ENCODE measurements around the gene PTPN7.
"Not testable (repeated sequence)": the region's sequence is repeated elsewhere in the genome, so short reads cannot be mapped to it uniquely, and the experiment has no call there.

The PTPN7 gene

DNA sequence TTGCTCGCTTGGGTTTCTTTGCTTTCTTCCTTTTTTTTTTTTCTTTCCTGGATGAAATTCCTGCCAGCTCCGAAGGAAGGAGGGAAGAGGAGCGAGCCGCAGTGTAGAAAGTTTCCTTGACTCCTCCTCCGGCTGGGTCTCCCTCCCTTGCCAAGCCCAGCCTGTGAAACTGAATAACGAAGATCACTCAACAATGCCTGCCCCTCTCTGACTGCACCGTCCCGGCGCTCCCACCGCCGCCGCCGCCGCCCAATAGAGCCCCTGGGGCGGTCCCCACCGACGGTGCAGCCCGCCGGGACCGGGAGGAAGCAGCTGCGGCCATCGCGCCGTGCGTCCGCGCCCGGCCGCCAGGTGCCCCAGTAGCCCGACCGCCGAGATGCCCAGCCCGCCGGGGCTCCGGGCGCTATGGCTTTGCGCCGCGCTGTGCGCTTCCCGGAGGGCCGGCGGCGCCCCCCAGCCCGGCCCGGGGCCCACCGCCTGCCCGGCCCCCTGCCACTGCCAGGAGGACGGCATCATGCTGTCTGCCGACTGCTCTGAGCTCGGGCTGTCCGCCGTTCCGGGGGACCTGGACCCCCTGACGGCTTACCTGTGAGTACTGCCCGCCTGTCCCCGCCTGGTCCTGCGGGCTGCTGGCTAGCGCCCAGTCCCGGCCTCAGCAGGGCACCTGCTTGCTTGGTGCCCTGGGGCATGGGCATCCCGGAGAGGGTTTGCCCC lies 33.4 kb upstream of the PTPN7 start, which contains the start of gene LGR6:
TSS of gene LGR6 (plus strand) at position 186 of the 714 bp plus-strand sequence. CDS start at position 377, 191 bp downstream.
- Histone ChIP-seq H3F3A (ENCODE audit: insufficient read depth, low read length) (no peaks in the 10 kb centered on the region), H4K20me1 (ENCODE audit: insufficient read depth, low read length) (no peaks in the 10 kb centered on the region), H3K9ac (ENCODE audit: low read length) (no peak within 1 kb of the TSS), H3K27ac (ENCODE audit: low read length) (no peak within 1 kb of the TSS), H3K36me3 (replicated peaks; ENCODE audit: insufficient read depth, low read length) (no peaks in the 10 kb centered on the region), H3K4me3 (ENCODE audit: low read length) (no peak within 1 kb of the TSS), H3K27me3 (replicated peaks; ENCODE audit: insufficient read depth, low read length) (peaks cover 69% of the 10 kb centered on the region), H3K9me2 (replicated peaks; ENCODE audit: insufficient read depth, low read length) (no peaks in the 10 kb centered on the region), H3K4me2 (ENCODE audit: low read depth, low read length) (peak within 1 kb of the TSS; percentile 32; the same call in 1 of the 2 replicates), H3K9me3 (replicated peaks; ENCODE audit: insufficient read depth, low read length) (no peaks in the 10 kb centered on the region), H3K79me2 (ENCODE audit: low read length) (no peaks in the 10 kb centered on the region), H3K4me1 (ENCODE audit: low read length) (no peaks in the 10 kb centered on the region), H2AFZ (ENCODE audit: low read length) (no peak within 1 kb of the TSS)
- TF ChIP-seq EZH2phosphoT487 (IDR thresholded peaks at IDR 0.05; ENCODE audit: low read length) (no peak), EZH2 (optimal IDR thresholded peaks at IDR 0.05; ENCODE audit: low read depth, low read length) (no peak)
- TF ChIP-seq, protein P1, sequence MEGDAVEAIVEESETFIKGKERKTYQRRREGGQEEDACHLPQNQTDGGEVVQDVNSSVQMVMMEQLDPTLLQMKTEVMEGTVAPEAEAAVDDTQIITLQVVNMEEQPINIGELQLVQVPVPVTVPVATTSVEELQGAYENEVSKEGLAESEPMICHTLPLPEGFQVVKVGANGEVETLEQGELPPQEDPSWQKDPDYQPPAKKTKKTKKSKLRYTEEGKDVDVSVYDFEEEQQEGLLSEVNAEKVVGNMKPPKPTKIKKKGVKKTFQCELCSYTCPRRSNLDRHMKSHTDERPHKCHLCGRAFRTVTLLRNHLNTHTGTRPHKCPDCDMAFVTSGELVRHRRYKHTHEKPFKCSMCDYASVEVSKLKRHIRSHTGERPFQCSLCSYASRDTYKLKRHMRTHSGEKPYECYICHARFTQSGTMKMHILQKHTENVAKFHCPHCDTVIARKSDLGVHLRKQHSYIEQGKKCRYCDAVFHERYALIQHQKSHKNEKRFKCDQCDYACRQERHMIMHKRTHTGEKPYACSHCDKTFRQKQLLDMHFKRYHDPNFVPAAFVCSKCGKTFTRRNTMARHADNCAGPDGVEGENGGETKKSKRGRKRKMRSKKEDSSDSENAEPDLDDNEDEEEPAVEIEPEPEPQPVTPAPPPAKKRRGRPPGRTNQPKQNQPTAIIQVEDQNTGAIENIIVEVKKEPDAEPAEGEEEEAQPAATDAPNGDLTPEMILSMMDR (IDR thresholded peaks at IDR 0.05; ENCODE audit: low read length), result no peak
- DNase-seq, result no peak

DNA sequence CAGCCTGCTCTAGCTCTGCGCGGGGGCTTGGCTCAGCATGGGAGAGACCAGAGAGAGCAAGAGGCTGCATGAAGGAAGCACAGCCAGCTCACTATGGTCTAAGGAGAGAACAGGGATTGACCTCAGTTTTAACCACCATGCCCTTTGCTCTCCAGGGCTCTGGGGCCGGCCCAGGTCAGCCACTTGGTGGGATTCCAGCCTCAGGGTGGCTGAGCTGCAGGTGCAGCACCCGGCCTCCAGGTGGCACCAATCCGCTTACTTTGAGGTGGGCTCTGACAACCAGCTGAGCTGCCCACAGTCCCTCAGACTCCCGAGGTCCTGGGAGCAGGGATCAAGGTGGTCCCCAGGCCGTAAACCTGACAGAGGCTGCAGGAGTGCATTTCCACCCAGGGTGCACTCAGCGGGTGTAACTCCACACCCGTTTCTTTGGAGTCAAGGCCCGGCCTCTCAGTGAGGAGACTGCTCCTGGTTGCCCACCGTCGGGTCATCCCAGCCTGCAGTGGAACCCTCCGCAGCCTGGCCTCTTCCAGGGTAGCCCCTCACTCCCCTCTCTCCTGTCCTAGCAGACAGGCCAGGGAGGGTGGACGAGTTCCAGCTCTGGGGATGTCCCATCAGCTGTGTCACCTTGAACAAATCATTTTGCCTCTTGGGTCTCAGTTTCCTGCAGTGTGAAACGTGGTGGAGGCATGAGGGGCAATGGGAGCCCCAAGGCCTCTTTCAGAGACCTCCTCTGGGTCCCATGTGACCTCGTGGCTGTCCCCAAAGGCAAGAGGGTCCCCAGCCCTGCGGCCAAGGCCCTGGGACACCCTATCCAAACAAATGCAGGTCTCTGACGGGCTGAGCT lies 32.6 kb upstream of the PTPN7 start:
- Histone ChIP-seq H2AFZ (ENCODE audit: low read length) (no peak overlapping the region), H3K4me2 (ENCODE audit: low read depth, low read length) (peak overlapping the region; percentile 32; the same call in 1 of the 2 replicates), H4K20me1 (ENCODE audit: insufficient read depth, low read length) (no peaks in the 10 kb centered on the region), H3K9ac (ENCODE audit: low read length) (no peak overlapping the region), H3K36me3 (replicated peaks; ENCODE audit: insufficient read depth, low read length) (no peaks in the 10 kb centered on the region), H3K27ac (ENCODE audit: low read length) (no peak overlapping the region), H3K27me3 (replicated peaks; ENCODE audit: insufficient read depth, low read length) (peaks cover 71% of the 10 kb centered on the region), H3K9me3 (replicated peaks; ENCODE audit: insufficient read depth, low read length) (no peaks in the 10 kb centered on the region), H3K4me3 (ENCODE audit: low read length) (no peak overlapping the region), H3F3A (ENCODE audit: insufficient read depth, low read length) (no peaks in the 10 kb centered on the region), H3K4me1 (ENCODE audit: low read length) (no peaks in the 10 kb centered on the region), H3K79me2 (ENCODE audit: low read length) (no peaks in the 10 kb centered on the region), H3K9me2 (replicated peaks; ENCODE audit: insufficient read depth, low read length) (no peaks in the 10 kb centered on the region)
- TF ChIP-seq EZH2 (optimal IDR thresholded peaks at IDR 0.05; ENCODE audit: low read depth, low read length) (peak; percentile 88), EZH2phosphoT487 (IDR thresholded peaks at IDR 0.05; ENCODE audit: low read length) (no peak)
- TF ChIP-seq, protein P1 (IDR thresholded peaks at IDR 0.05; ENCODE audit: low read length), result peak; percentile 96
- DNase-seq, result peak; percentile 43

DNA sequence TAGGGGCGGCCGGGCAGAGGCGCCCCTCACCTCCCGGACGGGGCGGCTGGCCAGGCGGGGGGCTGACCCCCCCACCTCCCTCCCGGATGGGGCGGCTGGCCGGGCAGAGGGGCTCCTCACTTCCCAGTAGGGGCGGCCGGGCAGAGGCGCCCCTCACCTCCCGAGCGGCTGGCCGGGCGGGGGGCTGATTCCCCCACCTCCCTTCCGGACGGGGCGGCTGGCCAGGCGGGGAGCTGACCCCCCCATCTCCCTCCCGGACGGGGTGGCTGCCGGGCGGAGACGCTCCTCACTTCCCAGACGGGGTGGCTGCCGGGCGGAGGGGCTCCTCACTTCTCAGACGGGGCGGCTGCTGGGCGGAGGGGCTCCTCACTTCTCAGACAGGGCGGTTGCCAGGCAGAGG lies 31.0 kb upstream of the PTPN7 start:
- H3K4me3 ChIP-seq (ENCODE audit: low read length); H3K36me3 ChIP-seq (replicated peaks; ENCODE audit: insufficient read depth, low read length); H3K79me2 ChIP-seq (ENCODE audit: low read length); H2AFZ ChIP-seq (ENCODE audit: low read length); H3K4me2 ChIP-seq (ENCODE audit: low read depth, low read length); H3F3A ChIP-seq (ENCODE audit: insufficient read depth, low read length); H3K9me3 ChIP-seq (replicated peaks; ENCODE audit: insufficient read depth, low read length); H3K27ac ChIP-seq (ENCODE audit: low read length); H3K9ac ChIP-seq (ENCODE audit: low read length); H3K4me1 ChIP-seq (ENCODE audit: low read length); DNase-seq; H3K9me2 ChIP-seq (replicated peaks; ENCODE audit: insufficient read depth, low read length); H4K20me1 ChIP-seq (ENCODE audit: insufficient read depth, low read length): not testable (repeated sequence)
- H3K27me3 ChIP-seq (replicated peaks; ENCODE audit: insufficient read depth, low read length), result peaks cover 73% of the 10 kb centered on the region

Measured in MM.1S (cell line).